NB4 (cell line): Measurements from ENCODE around the gene PABPN1L.

ENCODE experiments used
- DNase-seq: peaks from one replicate; pipeline ENCODE4 v3.0.0; 2010; ENCODE audit warnings: low read depth
- H3K4me3 ChIP-seq: one replicate; pipeline ENCODE4 v1.5.1; 2011; ENCODE audit warnings: mild to moderate bottlenecking, low read depth, low read length, moderate library complexity
- CTCF ChIP-seq: IDR thresholded peaks from one replicate; pipeline ENCODE4 v1.5.1; 2012; ENCODE audit warnings: low read depth, low read length
- MAX ChIP-seq: IDR thresholded peaks from 2 replicates; pipeline ENCODE4 v1.6.1; 2011; ENCODE audit warnings: low read depth, low read length
- MYC ChIP-seq: IDR thresholded peaks from 2 replicates; pipeline ENCODE4 v1.6.1; 2011; ENCODE audit warnings: low read depth, low read length
- POLR2A ChIP-seq: IDR thresholded peaks from 2 replicates; pipeline ENCODE4 v1.6.1; 2011; ENCODE audit warnings: mild to moderate bottlenecking; ENCODE audit not compliant: insufficient read length; ENCODE audit errors: extremely low read depth

The PABPN1L gene

GRCh38 chr16:88866151-88866920 is at the start of gene PABPN1L:
TSS of gene PABPN1L (minus strand) at chr16:88866660. CDS start at chr16:88866606, 54 bp downstream.
- no peak for TF ChIP-seq POLR2A
- TF ChIP-seq MAX, result no peak
- TF ChIP-seq MYC, result no peak
- no peak for TF ChIP-seq CTCF
- DNase-seq, result no peak
- H3K4me3 ChIP-seq, result no peak within 1 kb of the TSS

GRCh38 chr16:88915639-88916327 is 49.3 kb upstream of the PABPN1L start:
- H3K4me3 ChIP-seq, result no peak overlapping the region
- TF ChIP-seq MYC, result no peak
- TF ChIP-seq POLR2A, result no peak
- TF ChIP-seq CTCF, result no peak
- no peak for TF ChIP-seq MAX
- no peak for DNase-seq

- DNase-seq, result no peak
- no peak overlapping the region for H3K4me3 ChIP-seq
- no peak for TF ChIP-seq POLR2A
- no peak for TF ChIP-seq MAX
- TF ChIP-seq CTCF, result no peak
- no peak for TF ChIP-seq MYC
Measured at GRCh38 chr16:88914750-88915368, 48.4 kb upstream of the PABPN1L start.

GRCh38 chr16:88913870-88914269 is 47.4 kb upstream of the PABPN1L start:
- TF ChIP-seq MYC (no peak), MAX (no peak), POLR2A (no peak), CTCF (no peak)
- DNase-seq, result no peak
- no peak overlapping the region for H3K4me3 ChIP-seq

- TF ChIP-seq MAX, result no peak
- no peak for DNase-seq
- H3K4me3 ChIP-seq, result no peak overlapping the region
Measured at GRCh38 chr16:88913001-88913612, 46.6 kb upstream of the PABPN1L start.

GRCh38 chr16:88912556-88912955 is 46.1 kb upstream of the PABPN1L start:
- no peak for DNase-seq
- TF ChIP-seq POLR2A (no peak), CTCF (no peak), MAX (no peak), MYC (no peak)
- no peak overlapping the region for H3K4me3 ChIP-seq
